Stromal cell of bone marrow (primary cell): ENCODE results near the gene MIGA1.
"Not testable (repeated sequence)": the region's sequence is repeated elsewhere in the genome, so short reads cannot be mapped to it uniquely, and the experiment has no call there.

Experiments
- DNase-seq: peaks from one replicate; pipeline ENCODE4 v3.0.0-alpha.2; 2012; ENCODE audit warnings: low read depth

The MIGA1 gene

GRCh38 chr1:77797991-77798390 is 18.5 kb downstream of the MIGA1 start:
- DNase-seq: no peak

GRCh38 chr1:77802026-77802425 is 22.6 kb downstream of the MIGA1 start:
- DNase-seq: no peak

GRCh38 chr1:77803371-77803770 is 23.9 kb downstream of the MIGA1 start:
- no peak for DNase-seq

- not testable (repeated sequence) for DNase-seq
These were observed 30.5 kb downstream of the MIGA1 start for GRCh38 chr1:77809787-77810462.

- DNase-seq: not testable (repeated sequence)
These were observed 32.1 kb downstream of the MIGA1 start for GRCh38 chr1:77811589-77811988.

GRCh38 chr1:77817368-77818209 is 38.1 kb downstream of the MIGA1 start:
- DNase-seq: no peak

GRCh38 chr1:77820121-77820520 is 40.7 kb downstream of the MIGA1 start:
- no peak for DNase-seq

GRCh38 chr1:77824079-77824478 is 44.6 kb downstream of the MIGA1 start:
- no peak for DNase-seq

GRCh38 chr1:77824694-77825093 is 45.2 kb downstream of the MIGA1 start:
- no peak for DNase-seq

GRCh38 chr1:77825131-77825709 is 45.8 kb downstream of the MIGA1 start:
- peak; percentile 56 for DNase-seq

GRCh38 chr1:77826851-77827250 is 47.4 kb downstream of the MIGA1 start:
- DNase-seq: not testable (repeated sequence)

- DNase-seq: no peak
These were observed 48.6 kb downstream of the MIGA1 start for GRCh38 chr1:77828098-77828497.

- no peak for DNase-seq
These were observed 50.4 kb downstream of the MIGA1 start for GRCh38 chr1:77829851-77830250.

- no peak for DNase-seq
These were observed 51.5 kb downstream of the MIGA1 start for GRCh38 chr1:77830946-77831345.

- no peak for DNase-seq
These were observed 52.1 kb downstream of the MIGA1 start for GRCh38 chr1:77831566-77831965.

- peak; percentile 51 for DNase-seq
These were observed 52.7 kb downstream of the MIGA1 start for GRCh38 chr1:77831976-77832711.

- DNase-seq: peak; percentile 93
These were observed 53.5 kb downstream of the MIGA1 start for GRCh38 chr1:77832901-77833300.

- DNase-seq: no peak
These were observed 54.2 kb downstream of the MIGA1 start for GRCh38 chr1:77833521-77834100.

GRCh38 chr1:77834771-77835334 is 55.4 kb downstream of the MIGA1 start:
- DNase-seq: peak; percentile 36

- no peak for DNase-seq
These were observed 62.1 kb downstream of the MIGA1 start for GRCh38 chr1:77841574-77841973.

GRCh38 chr1:77845951-77846350 is 66.5 kb downstream of the MIGA1 start:
- DNase-seq: no peak

GRCh38 chr1:77846966-77847365 is 67.5 kb downstream of the MIGA1 start:
- no peak for DNase-seq
